ENCODE data around the gene PDGFB.

DNA sequence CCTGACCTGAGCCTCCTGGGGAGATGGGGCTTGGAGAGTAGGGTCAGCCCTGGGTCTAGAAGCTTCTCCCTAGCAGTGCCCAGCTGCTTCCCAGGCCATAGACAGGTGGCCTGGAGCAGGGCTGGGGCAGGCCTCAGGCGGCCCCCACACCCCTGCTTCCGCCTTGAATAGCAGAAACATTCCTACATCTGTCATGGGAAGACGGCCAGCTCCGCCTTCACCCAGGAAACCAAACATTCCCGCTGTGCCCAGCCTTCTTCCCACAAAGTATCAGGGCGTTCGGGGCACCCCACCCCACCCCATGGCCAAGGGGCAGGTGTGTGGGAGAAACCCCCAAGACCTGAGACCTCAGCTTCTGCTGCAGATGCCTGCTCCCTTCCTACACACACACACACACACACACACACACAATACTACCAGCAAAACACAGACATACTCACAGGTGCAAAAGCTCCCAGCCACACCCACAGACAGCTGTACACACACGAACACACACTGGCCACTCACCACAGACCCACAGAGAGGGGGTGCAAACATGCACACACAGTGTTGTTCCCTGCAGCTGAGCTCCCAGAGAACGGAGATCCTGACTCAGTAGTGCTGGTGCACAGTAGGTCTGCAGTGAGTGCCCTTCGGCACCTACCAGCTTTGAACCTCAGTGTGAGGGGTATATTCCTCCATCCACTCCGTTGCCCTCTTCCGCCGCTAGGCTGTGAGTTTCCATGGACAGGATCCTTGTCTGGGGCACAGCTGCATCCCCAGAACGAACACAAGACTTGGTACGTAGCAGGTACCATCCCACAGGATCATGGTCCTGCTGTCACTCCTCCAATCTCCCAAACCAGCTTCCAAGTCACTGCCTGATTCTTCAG, 37.4 kb downstream of the PDGFB start:
- TF ChIP-seq, protein P1, sequence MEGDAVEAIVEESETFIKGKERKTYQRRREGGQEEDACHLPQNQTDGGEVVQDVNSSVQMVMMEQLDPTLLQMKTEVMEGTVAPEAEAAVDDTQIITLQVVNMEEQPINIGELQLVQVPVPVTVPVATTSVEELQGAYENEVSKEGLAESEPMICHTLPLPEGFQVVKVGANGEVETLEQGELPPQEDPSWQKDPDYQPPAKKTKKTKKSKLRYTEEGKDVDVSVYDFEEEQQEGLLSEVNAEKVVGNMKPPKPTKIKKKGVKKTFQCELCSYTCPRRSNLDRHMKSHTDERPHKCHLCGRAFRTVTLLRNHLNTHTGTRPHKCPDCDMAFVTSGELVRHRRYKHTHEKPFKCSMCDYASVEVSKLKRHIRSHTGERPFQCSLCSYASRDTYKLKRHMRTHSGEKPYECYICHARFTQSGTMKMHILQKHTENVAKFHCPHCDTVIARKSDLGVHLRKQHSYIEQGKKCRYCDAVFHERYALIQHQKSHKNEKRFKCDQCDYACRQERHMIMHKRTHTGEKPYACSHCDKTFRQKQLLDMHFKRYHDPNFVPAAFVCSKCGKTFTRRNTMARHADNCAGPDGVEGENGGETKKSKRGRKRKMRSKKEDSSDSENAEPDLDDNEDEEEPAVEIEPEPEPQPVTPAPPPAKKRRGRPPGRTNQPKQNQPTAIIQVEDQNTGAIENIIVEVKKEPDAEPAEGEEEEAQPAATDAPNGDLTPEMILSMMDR (IDR thresholded peaks at IDR 0.05) = no peak
- no peak for TF ChIP-seq POLR2A (IDR thresholded peaks at IDR 0.05)
